Muscle layer of duodenum (tissue), 2 donors: Measurements from ENCODE around the gene TNFRSF4.

Experiments used
- H3K27ac ChIP-seq: one replicate; pipeline ENCODE4 v1.7.0; 2013; ENCODE audit warnings: mild to moderate bottlenecking, low read length
- H3K27me3 ChIP-seq: one replicate; pipeline ENCODE4 v1.7.0; 2013; ENCODE audit warnings: low read depth, mild to moderate bottlenecking, control low read depth, low read length
- H3K36me3 ChIP-seq, 2 donors: one replicate each; pipeline ENCODE4 v1.7.0; 2013; ENCODE audit warnings: low read length in 2 of 2, control low read depth in 1 of 2, mild to moderate bottlenecking in 1 of 2; ENCODE audit not compliant: insufficient read depth in 2 of 2, control insufficient read depth in 1 of 2
- H3K4me1 ChIP-seq, 2 donors: one replicate each; pipeline ENCODE4 v1.7.0; 2013; ENCODE audit warnings: low read length in 2 of 2, mild to moderate bottlenecking in 2 of 2, control low read depth in 1 of 2, moderate library complexity in 1 of 2; ENCODE audit not compliant: insufficient read depth in 2 of 2, control insufficient read depth in 1 of 2
- H3K4me3 ChIP-seq, 2 donors: one replicate each; pipeline ENCODE4 v1.7.0; 2013; ENCODE audit warnings: low read length in 2 of 2, low read depth in 1 of 2, mild to moderate bottlenecking in 1 of 2
- H3K9me3 ChIP-seq, 2 donors: one replicate each; pipeline ENCODE4 v1.7.0; 2013; ENCODE audit warnings: low read length in 2 of 2, control low read depth in 1 of 2, mild to moderate bottlenecking in 1 of 2; ENCODE audit not compliant: control insufficient read depth in 1 of 2
- donor health status: healthy.

The TNFRSF4 gene

GRCh38 chr1:1173793-1174415, 40.0 kb downstream of the TNFRSF4 start, which contains the start of gene TTLL10:
Gene TTLL10, plus strand, starts transcription at chr1:1173880. Its CDS starts 5,336 bp downstream, at chr1:1179216.
- Histone ChIP-seq H3K36me3 (no peaks in the 10 kb centered on the region), H3K4me3 (no peak within 1 kb of the TSS), H3K27me3 (peaks cover 22% of the 10 kb centered on the region), H3K4me1 (no peaks in the 10 kb centered on the region), H3K9me3 (no peaks in the 10 kb centered on the region), H3K27ac (no peak within 1 kb of the TSS)

- H3K27me3 ChIP-seq, result peaks cover 22% of the 10 kb centered on the region
- no peaks in the 10 kb centered on the region for H3K36me3 ChIP-seq
- no peak overlapping the region for H3K4me3 ChIP-seq
- no peaks in the 10 kb centered on the region for H3K9me3 ChIP-seq
- H3K4me1 ChIP-seq, result no peaks in the 10 kb centered on the region
- no peak overlapping the region for H3K27ac ChIP-seq
Observed at GRCh38 chr1:1173061-1173792, 40.7 kb downstream of the TNFRSF4 start.

- Histone ChIP-seq H3K27ac (no peak overlapping the region), H3K4me3 (no peak overlapping the region), H3K27me3 (peaks cover 17% of the 10 kb centered on the region), H3K36me3 (no peaks in the 10 kb centered on the region), H3K9me3 (no peaks in the 10 kb centered on the region), H3K4me1 (no peaks in the 10 kb centered on the region)
Observed at GRCh38 chr1:1171546-1172340, 42.2 kb downstream of the TNFRSF4 start.

GRCh38 chr1:1171161-1171545, 42.8 kb downstream of the TNFRSF4 start:
- H3K9me3 ChIP-seq, result no peaks in the 10 kb centered on the region
- H3K27me3 ChIP-seq, result peaks cover 13% of the 10 kb centered on the region
- H3K4me3 ChIP-seq, result no peak overlapping the region
- no peaks in the 10 kb centered on the region for H3K36me3 ChIP-seq
- H3K27ac ChIP-seq, result no peak overlapping the region
- no peaks in the 10 kb centered on the region for H3K4me1 ChIP-seq

GRCh38 chr1:1170215-1171091, 43.5 kb downstream of the TNFRSF4 start:
- H3K9me3 ChIP-seq, result no peaks in the 10 kb centered on the region
- no peak overlapping the region for H3K4me3 ChIP-seq
- H3K36me3 ChIP-seq, result no peaks in the 10 kb centered on the region
- H3K4me1 ChIP-seq, result no peaks in the 10 kb centered on the region
- H3K27ac ChIP-seq, result no peak overlapping the region
- peaks cover 13% of the 10 kb centered on the region for H3K27me3 ChIP-seq

GRCh38 chr1:1169429-1170214, 44.3 kb downstream of the TNFRSF4 start:
- peaks cover 13% of the 10 kb centered on the region for H3K27me3 ChIP-seq
- H3K36me3 ChIP-seq, result no peaks in the 10 kb centered on the region
- H3K9me3 ChIP-seq, result no peaks in the 10 kb centered on the region
- H3K27ac ChIP-seq, result no peak overlapping the region
- no peaks in the 10 kb centered on the region for H3K4me1 ChIP-seq
- H3K4me3 ChIP-seq, result no peak overlapping the region

GRCh38 chr1:1168451-1169411, 45.2 kb downstream of the TNFRSF4 start:
- H3K27ac ChIP-seq, result no peak overlapping the region

GRCh38 chr1:1167841-1168450, 46.0 kb downstream of the TNFRSF4 start:
- Histone ChIP-seq H3K36me3 (no peaks in the 10 kb centered on the region), H3K27ac (no peak overlapping the region), H3K4me3 (no peak overlapping the region), H3K27me3 (peaks cover 7% of the 10 kb centered on the region), H3K4me1 (no peaks in the 10 kb centered on the region), H3K9me3 (no peaks in the 10 kb centered on the region)

More at GRCh38 chr1:1168451-1169411, 45.2 kb downstream of the TNFRSF4 start:
- Histone ChIP-seq H3K4me3 (no peak overlapping the region), H3K4me1 (no peaks in the 10 kb centered on the region), H3K27me3 (peaks cover 13% of the 10 kb centered on the region), H3K36me3 (no peaks in the 10 kb centered on the region), H3K9me3 (no peaks in the 10 kb centered on the region)

GRCh38 chr1:1167398-1167821, 46.5 kb downstream of the TNFRSF4 start:
- no peak overlapping the region for H3K27ac ChIP-seq
- peaks cover 11% of the 10 kb centered on the region for H3K27me3 ChIP-seq
- no peaks in the 10 kb centered on the region for H3K4me1 ChIP-seq
- H3K36me3 ChIP-seq, result no peaks in the 10 kb centered on the region
- no peaks in the 10 kb centered on the region for H3K9me3 ChIP-seq
- no peak overlapping the region for H3K4me3 ChIP-seq
